K562 (cell line): ENCODE data around the gene CDC20. TPM values are rescaled to one million over a fixed set of nuclear protein-coding genes. Genes with fewer than 3 reads are reported as not detected.

ENCODE experiments used
- ATAC-seq: fragments of 200-7000 bp; cut with Tn5 transposase; 3 replicates; pipeline ENCODE4 v1.9.1; 2020; ENCODE audit warnings: moderate library complexity
- BruUV-seq: library from RNA; stranded (reverse); fragments of 400-500 nt; replicated peaks from 2 replicates; lab custom pipeline; 2021; lab: Mats Ljungman, UMichigan
- CTCF ChIA-PET: fragments of 300-600 bp; formaldehyde crosslinking; extraction: SDS; loops from one replicate; lab custom pipeline; 2021; ENCODE audit warnings: low intra/inter-chr PET ratio; lab: Yijun Ruan, JAX
- POLR2A ChIA-PET: fragments of 300-600, 350-650 bp; sonication (Branson Sonifier 250); formaldehyde crosslinking; extraction: SDS; loops from one replicate; lab custom pipeline; 2021; ENCODE audit warnings: antibody characterized with exemption, inconsistent platforms; lab: Yijun Ruan, JAX
- DNase-seq, 4 experiments: peaks; one replicate each; pipeline versions ENCODE4 v3.0.0 to v3.0.0-alpha.2; 2011 to 2018; ENCODE audit warnings: low spot score in 3 of 4, mixed read lengths in 3 of 4; ENCODE audit errors: extremely low read depth in 1 of 4
- FAIRE-seq: peaks from 2 replicates; lab custom pipeline; 2011; peaks lifted over from hg19 to GRCh38; lab: Jason Lieb, UNC
- H2AFZ ChIP-seq: 2 replicates; pipeline ENCODE4 v1.6.0; 2011; ENCODE audit warnings: low read depth, low read length, control low read depth, inconsistent platforms
- H3K27ac ChIP-seq: fragments of 200-600 bp; 3 replicates; pipeline ENCODE4 v1.8.0; 2011; ENCODE audit warnings: low read depth, mild to moderate bottlenecking, control low read depth, inconsistent platforms, low read length, moderate library complexity, mixed read lengths; ENCODE audit errors: extremely low read depth
- H3K27me3 ChIP-seq, 2 experiments: fragments of 300-600 bp in 1 of 2; 2 replicates in 1 of 2; 3 replicates in 1 of 2; pipeline versions ENCODE4 v1.6.0 to v1.8.0; 2011; ENCODE audit warnings: inconsistent platforms in 2 of 2, low read length in 2 of 2, mild to moderate bottlenecking in 1 of 2, mixed read lengths in 1 of 2, moderate library complexity in 1 of 2; ENCODE audit not compliant: control insufficient read depth in 2 of 2, insufficient read depth in 2 of 2
- H3K36me3 ChIP-seq: fragments of 300-600 bp; 3 replicates; pipeline ENCODE4 v1.8.0; 2011; ENCODE audit warnings: mild to moderate bottlenecking, low read length, inconsistent platforms; ENCODE audit not compliant: control insufficient read depth, insufficient read depth
- H3K4me1 ChIP-seq, 2 experiments: fragments of 200-600 bp in 1 of 2; replicated peaks in 1 of 2; 2 replicates in 1 of 2; 3 replicates in 1 of 2; pipeline versions ENCODE4 v1.5.1 to v1.8.0; 2011; ENCODE audit warnings: inconsistent platforms in 2 of 2, low read length in 2 of 2, mild to moderate bottlenecking in 1 of 2, mixed read lengths in 1 of 2, moderate library complexity in 1 of 2; ENCODE audit not compliant: control insufficient read depth in 2 of 2, insufficient read depth in 2 of 2
- H3K4me2 ChIP-seq: 2 replicates; pipeline ENCODE4 v1.6.1; 2011; ENCODE audit warnings: low read length, control low read depth, inconsistent platforms, mixed read lengths; ENCODE audit not compliant: insufficient read depth
- H3K4me3 ChIP-seq: fragments of 200-600 bp; sonication (generic), shearing (Covaris generic); 2 replicates; pipeline ENCODE4 v1.5.1; 2016; ENCODE audit warnings: control low read depth, inconsistent platforms
- H3K79me2 ChIP-seq: fragments of 200-600 bp; 3 replicates; pipeline ENCODE4 v1.8.0; 2011; ENCODE audit warnings: low read length, inconsistent platforms; ENCODE audit not compliant: control insufficient read depth, insufficient read depth
- H3K9ac ChIP-seq, 2 experiments: 2 replicates each; pipeline versions ENCODE4 v1.6.0 to v1.6.1; 2011; ENCODE audit warnings: low read depth in 2 of 2, low read length in 2 of 2, control low read depth in 1 of 2, inconsistent platforms in 1 of 2, mild to moderate bottlenecking in 1 of 2, mixed read lengths in 1 of 2; ENCODE audit not compliant: insufficient read depth in 1 of 2
- H3K9me1 ChIP-seq: one replicate; pipeline ENCODE4 v1.6.0; 2011; ENCODE audit warnings: inconsistent platforms, mild to moderate bottlenecking, low read length, moderate library complexity; ENCODE audit not compliant: control insufficient read depth, insufficient read depth
- H3K9me3 ChIP-seq: replicated peaks from 2 replicates; pipeline ENCODE4 v1.5.1; 2011; ENCODE audit warnings: low read depth, low read length, inconsistent platforms; ENCODE audit not compliant: control insufficient read depth, insufficient read depth
- H4K20me1 ChIP-seq: replicated peaks from 2 replicates; pipeline ENCODE4 v1.6.1; 2011; ENCODE audit warnings: low read length, inconsistent platforms, mixed read lengths; ENCODE audit not compliant: control insufficient read depth, insufficient read depth
- ARID3B ChIP-seq: fragments of 250-450 bp; sonication (Bioruptor Pico); IDR thresholded peaks from 2 replicates; pipeline ENCODE4 v1.4.0; 2020; ENCODE audit warnings: borderline replicate concordance
- BRF1 ChIP-seq: IDR thresholded peaks from 3 replicates; pipeline ENCODE4 v1.6.1; 2011; ENCODE audit warnings: borderline replicate concordance, mild to moderate bottlenecking; ENCODE audit not compliant: insufficient read length; ENCODE audit errors: extremely low read depth
- ESRRA ChIP-seq: fragments of 450-650 bp; IDR thresholded peaks from 2 replicates; pipeline ENCODE4 v1.6.1; 2014; ENCODE audit warnings: low read depth, mild to moderate bottlenecking, moderate library complexity, borderline replicate concordance
- FOS ChIP-seq: IDR thresholded peaks from 3 replicates; pipeline ENCODE4 v1.6.1; 2011; ENCODE audit not compliant: insufficient read length; ENCODE audit errors: extremely low read depth
- FOXK2 ChIP-seq, 2 experiments: fragments of 450-650 bp; IDR thresholded peaks in 1 of 2; conservative IDR thresholded peaks in 1 of 2; 2 replicates each; pipeline ENCODE4 v1.6.1; 2016; ENCODE audit warnings: low read depth in 2 of 2, mild to moderate bottlenecking in 1 of 2
- HNRNPL ChIP-seq: fragments of 200-400 bp; formaldehyde crosslinking; IDR thresholded peaks from 2 replicates; pipeline ENCODE4 v1.6.1; 2017; ENCODE audit warnings: low read depth, mild to moderate bottlenecking, low read length
- MAFF ChIP-seq: IDR thresholded peaks from 2 replicates; pipeline ENCODE4 v1.6.1; 2012; ENCODE audit warnings: low read length, improper control_type of control experiment
- MEF2A ChIP-seq: IDR thresholded peaks from 2 replicates; pipeline ENCODE4 v1.6.1; 2011; ENCODE audit warnings: low read depth, mild to moderate bottlenecking, low read length, moderate library complexity; ENCODE audit not compliant: control insufficient read depth
- SMARCB1 ChIP-seq: IDR thresholded peaks from 2 replicates; pipeline ENCODE4 v1.6.1; 2011; ENCODE audit warnings: improper control_type of control experiment, low read depth; ENCODE audit not compliant: insufficient read length
- TCFL5 ChIP-seq: fragments of 250-450 bp; sonication (Bioruptor Pico); conservative IDR thresholded peaks from 2 replicates; pipeline ENCODE4 v1.6.1; 2021; ENCODE audit warnings: mild to moderate bottlenecking, moderate library complexity, matching md5 sums
- TOE1 ChIP-seq, 2 experiments: fragments of 450-650 bp in 1 of 2; sonication (generic) in 1 of 2; formaldehyde crosslinking in 1 of 2; IDR thresholded peaks; 2 replicates each; pipeline versions ENCODE4 v1.7.1 to v1.8.0; 2016 to 2022; ENCODE audit warnings: borderline replicate concordance in 2 of 2, mild to moderate bottlenecking in 2 of 2, antibody characterized with exemption in 1 of 2, inconsistent platforms in 1 of 2, low read depth in 1 of 2, missing genetic modification reagents in 1 of 2, moderate library complexity in 1 of 2
- ZFP1 ChIP-seq: fragments of 450-650 bp; formaldehyde crosslinking; IDR thresholded peaks from 2 replicates; pipeline ENCODE4 v1.4.0; 2020; ENCODE audit warnings: mild to moderate bottlenecking, mixed read lengths
- ZNF274 ChIP-seq: IDR thresholded peaks from 2 replicates; pipeline ENCODE4 v1.6.1; 2011; ENCODE audit warnings: low read depth, mild to moderate bottlenecking, low read length, moderate library complexity, borderline replicate concordance
- ZNF551 ChIP-seq: fragments of 250-450 bp; sonication (Bioruptor Pico); IDR thresholded peaks from 2 replicates; pipeline ENCODE4 v1.5.0; 2021; ENCODE audit warnings: mild to moderate bottlenecking, moderate library complexity
- WGBS: fragments of 100-300 bp; shearing (Covaris generic); methylation state at CpG from one replicate; pipeline ENCODE4 v1.1.6; 2016; ENCODE audit warnings: low coverage, mixed read lengths; ENCODE audit not compliant: insufficient coverage; ENCODE audit errors: missing lambda C conversion rate; 5-methylcytosine and 5-hydroxymethylcytosine counted together
- in situ Hi-C: fragments of 300-500 bp; cut with MboI; formaldehyde crosslinking; loops from 4 replicates; pipeline ENCODE4 v1.15.0; 2018; ENCODE audit warnings: inconsistent platforms, mixed read lengths
- intact Hi-C: fragments of 100-400 bp; cut with micrococcal nuclease; formaldehyde crosslinking; loops from 2 replicates; pipeline ENCODE4 v1.14.2; 2022
- polyA plus RNA-seq, 8 experiments: library from polyadenylated mRNA; depleted of rRNA in 4 of 8; stranded (reverse) in 5 of 8; unstranded in 3 of 8; fragments of >200 nt; fragmentation: Nextera tagmentation in 2 of 8; fragmentation: Illumina TruSeq in 1 of 8; extraction: Ambion mirVana in 2 of 8; extraction: Trizol in 1 of 8; gene quantifications; 2 replicates each; pipeline versions ENCODE4 v1.2.1 to v1.2.3, GENCODE V29; 2011 to 2014; ENCODE audit warnings: inconsistent platforms in 1 of 8, missing spikeins in 1 of 8
- total RNA-seq, 7 experiments: library from RNA; depleted of rRNA in 6 of 7; stranded (reverse); fragments of >200 nt in 6 of 7; fragmentation: Illumina TruSeq in 2 of 7; extraction: Trizol in 2 of 7; gene quantifications; 2 replicates each; pipeline versions ENCODE4 v1.2.1 to v1.2.3, GENCODE V29; 2011 to 2021; ENCODE audit warnings: low replicate concordance in 1 of 7

The CDC20 gene
- total and polyA plus RNA-seq, 9 of the 15 experiments (the other 6 are each of a cell fraction or from before 2014, with no cell fraction given): 45.2 to 224 (median 121) TPM

DNA sequence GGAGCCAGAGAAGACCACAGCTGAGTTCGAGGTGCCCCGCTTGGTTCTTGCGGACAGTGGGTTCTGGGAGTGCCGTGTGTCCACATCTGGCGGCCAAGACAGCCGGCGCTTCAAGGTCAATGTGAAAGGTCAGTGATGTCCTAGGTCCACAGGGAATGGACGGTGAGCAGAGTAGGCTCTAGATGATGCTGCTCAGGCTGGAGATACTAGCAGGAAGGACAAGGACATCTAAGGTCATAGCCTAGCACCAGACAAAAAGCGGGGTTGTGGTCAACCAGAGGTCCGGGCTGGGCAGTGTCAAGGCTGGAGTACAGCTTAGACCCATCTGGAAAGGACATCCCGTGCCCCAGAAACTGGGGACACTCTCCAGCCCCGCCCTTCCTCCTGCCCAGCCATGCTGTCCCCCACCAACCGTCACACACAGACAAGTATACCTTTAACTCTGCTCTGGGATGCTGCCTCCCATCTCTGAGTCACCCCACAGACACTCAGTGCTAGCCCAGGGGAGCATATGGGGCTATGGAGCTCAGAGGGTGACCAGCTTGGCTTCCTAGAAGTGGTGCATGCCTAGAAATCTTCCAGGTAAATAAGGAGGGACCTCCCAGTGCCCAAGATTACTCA lies 49.3 kb upstream of the CDC20 start:
- in situ Hi-C loops: no loop called here

DNA sequence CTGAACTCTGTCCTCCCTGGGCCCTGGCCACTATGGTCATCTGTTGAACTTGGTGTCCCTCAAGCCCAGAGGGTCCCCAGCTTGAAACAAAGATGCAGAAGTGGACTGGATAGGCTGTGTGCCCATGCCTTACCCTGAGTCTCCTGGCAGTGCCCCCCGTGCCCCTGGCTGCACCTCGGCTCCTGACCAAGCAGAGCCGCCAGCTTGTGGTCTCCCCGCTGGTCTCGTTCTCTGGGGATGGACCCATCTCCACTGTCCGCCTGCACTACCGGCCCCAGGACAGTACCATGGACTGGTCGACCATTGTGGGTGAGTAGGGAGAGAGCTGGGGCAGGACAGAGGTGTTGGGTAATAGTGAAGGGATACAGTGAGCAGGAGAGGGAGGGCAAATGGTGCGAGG lies 47.3 kb upstream of the CDC20 start:
- no TSS peak for BruUV-seq
- WGBS: 0% methylated on average over 9 of the region's 9 CpGs
- Histone ChIP-seq H3K9ac (peak overlapping the region in 1 of 2 experiments; percentile 40; a peak in 1 of 4 replicates), H2AFZ (no peak overlapping the region), H3K36me3 (no peaks in the 10 kb centered on the region), H3K9me1 (no peaks in the 10 kb centered on the region), H3K4me3 (no peak overlapping the region), H4K20me1 (0 out of 2 replicates have a peak, but pooled peaks cover 4% of the 10 kb centered on the region), H3K79me2 (no peaks in the 10 kb centered on the region), H3K4me1 (peaks cover 0 to 18% of the 10 kb centered on the region in 2 experiments; a peak in 1 of 5 replicates), H3K27me3 (peaks cover 11 to 63% of the 10 kb centered on the region in 2 experiments; a peak in 4 of 5 replicates), H3K27ac (no peak overlapping the region), H3K4me2 (no peak overlapping the region), H3K9me3 (0 out of 2 replicates have a peak, but pooled peaks cover 2% of the 10 kb centered on the region)
- CTCF ChIA-PET: no interaction called here
- ATAC-seq: no peak
- FAIRE-seq: no peak
- POLR2A ChIA-PET: interaction anchor here (0.5 to 1.5 kb wide), 5 partner anchors 9 to 578 kb away, joined by 3 to 4 read pairs (median 3); partner anchors contain the start of genes MED8 and SZT2
- no peak for DNase-seq
- in situ Hi-C loops (no loop called here), intact Hi-C loops (no loop called here)
- no peak for TF ChIP-seq FOXK2 (conservative IDR thresholded peaks at IDR 0.05 in 1 of 2, IDR thresholded peaks at IDR 0.05 in 1 of 2; ENCODE audit: low read depth in 2 of 2)
- TF ChIP-seq FOS: no peak
- TF ChIP-seq HNRNPL: no peak
- no peak for TF ChIP-seq TOE1 (IDR thresholded peaks at IDR 0.05; ENCODE audit: borderline replicate concordance)
- no peak for TF ChIP-seq TOE1 (CRISPR knock-in tag; IDR thresholded peaks at IDR 0.05; ENCODE audit: borderline replicate concordance, low read depth)
- TF ChIP-seq ZFP1: no peak
- TF ChIP-seq ARID3B (CRISPR knock-in tag): no peak
- TF ChIP-seq BRF1: no peak
- no peak for TF ChIP-seq ZNF274
- no peak for TF ChIP-seq ZNF551
- no peak for TF ChIP-seq TCFL5 (CRISPR knock-in tag)
- TF ChIP-seq MEF2A: no peak
- no peak for TF ChIP-seq MAFF

More for the DNA sequence above, 49.3 kb upstream of the CDC20 start:
- DNase-seq (no peak), ATAC-seq (no peak), FAIRE-seq (no peak)
- H2AFZ ChIP-seq: no peak overlapping the region
- TF ChIP-seq ESRRA (peak; percentile 60), SMARCB1 (no peak)
- H3K79me2 ChIP-seq: no peaks in the 10 kb centered on the region
- no peak overlapping the region for H3K4me3 ChIP-seq
- peaks cover 20 to 76% of the 10 kb centered on the region in 2 experiments for H3K27me3 ChIP-seq
- BruUV-seq: no TSS peak
- H4K20me1 ChIP-seq: no peaks in the 10 kb centered on the region; the same call in 1 of the 2 replicates
- intact Hi-C loops: no loop called here
- no peaks in the 10 kb centered on the region for H3K36me3 ChIP-seq
- POLR2A ChIA-PET: interaction anchor here (0.6 to 1.3 kb wide), 4 partner anchors 11 to 1658 kb away, joined by 3 to 6 read pairs (median 4); no protein-coding TSS in a partner anchor
- H3K9ac ChIP-seq: no peak overlapping the region
- H3K4me1 ChIP-seq: peaks cover 4 to 28% of the 10 kb centered on the region in 2 experiments; a peak in 4 of 5 replicates
- no peak overlapping the region for H3K4me2 ChIP-seq
- H3K9me1 ChIP-seq: no peaks in the 10 kb centered on the region
- 0 out of 2 replicates have a peak, but pooled peaks cover 2% of the 10 kb centered on the region for H3K9me3 ChIP-seq
- CTCF ChIA-PET: no interaction called here
- 23% methylated on average over 13 of the region's 13 CpGs for WGBS
- no peak overlapping the region for H3K27ac ChIP-seq
